Measurements from ENCODE around the gene FYTTD1. TPM values are rescaled to one million over a fixed set of nuclear protein-coding genes. Genes with fewer than 3 reads are reported as not detected.

Gene FYTTD1
- total RNA-seq, 1 donor = 40.2 TPM

DNA sequence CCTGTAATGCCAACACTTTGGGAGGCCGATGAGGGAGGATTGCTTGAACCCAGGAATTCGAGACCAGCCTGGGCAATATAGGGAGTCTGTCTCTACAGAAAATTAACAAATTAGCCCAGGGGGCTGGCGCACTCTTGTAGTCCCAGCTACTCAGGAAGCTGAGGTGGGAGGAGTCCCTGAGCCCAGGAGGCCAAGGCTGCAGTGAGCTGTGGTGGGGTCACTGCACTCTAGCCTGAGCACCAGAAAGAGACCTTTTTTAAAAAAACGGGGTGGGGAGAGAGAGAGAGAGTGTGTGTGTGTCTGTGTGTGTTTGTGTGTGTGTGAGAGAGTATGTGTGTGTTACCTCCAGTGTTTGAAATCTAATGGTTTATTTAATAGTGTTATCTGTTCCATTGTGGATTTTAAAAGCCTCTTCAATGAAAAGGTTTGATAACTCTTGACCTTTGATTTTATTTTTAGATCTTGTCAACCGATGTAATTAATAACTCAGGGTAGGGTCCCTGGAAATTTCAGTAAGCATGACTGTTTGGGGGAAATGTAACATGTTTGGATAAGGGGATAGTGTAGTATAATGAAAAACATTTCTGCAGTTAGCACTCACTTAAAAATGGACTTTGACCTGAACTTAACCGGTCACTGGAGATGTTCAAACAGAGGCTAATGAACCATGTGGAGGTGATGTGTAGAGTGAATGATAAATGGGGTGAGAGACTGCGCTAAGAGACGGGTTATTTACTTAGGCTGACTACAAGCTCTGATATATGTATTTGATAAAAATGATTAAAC, 71.1 kb downstream of the FYTTD1 start:
- TF ChIP-seq, protein P1, sequence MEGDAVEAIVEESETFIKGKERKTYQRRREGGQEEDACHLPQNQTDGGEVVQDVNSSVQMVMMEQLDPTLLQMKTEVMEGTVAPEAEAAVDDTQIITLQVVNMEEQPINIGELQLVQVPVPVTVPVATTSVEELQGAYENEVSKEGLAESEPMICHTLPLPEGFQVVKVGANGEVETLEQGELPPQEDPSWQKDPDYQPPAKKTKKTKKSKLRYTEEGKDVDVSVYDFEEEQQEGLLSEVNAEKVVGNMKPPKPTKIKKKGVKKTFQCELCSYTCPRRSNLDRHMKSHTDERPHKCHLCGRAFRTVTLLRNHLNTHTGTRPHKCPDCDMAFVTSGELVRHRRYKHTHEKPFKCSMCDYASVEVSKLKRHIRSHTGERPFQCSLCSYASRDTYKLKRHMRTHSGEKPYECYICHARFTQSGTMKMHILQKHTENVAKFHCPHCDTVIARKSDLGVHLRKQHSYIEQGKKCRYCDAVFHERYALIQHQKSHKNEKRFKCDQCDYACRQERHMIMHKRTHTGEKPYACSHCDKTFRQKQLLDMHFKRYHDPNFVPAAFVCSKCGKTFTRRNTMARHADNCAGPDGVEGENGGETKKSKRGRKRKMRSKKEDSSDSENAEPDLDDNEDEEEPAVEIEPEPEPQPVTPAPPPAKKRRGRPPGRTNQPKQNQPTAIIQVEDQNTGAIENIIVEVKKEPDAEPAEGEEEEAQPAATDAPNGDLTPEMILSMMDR (IDR thresholded peaks at IDR 0.05; ENCODE audit: insufficient read depth, low read length) = no peak
- no peak for DNase-seq (ENCODE audit: low read depth)
- no peak overlapping the region for H3K4me3 ChIP-seq (ENCODE audit: low read depth, low read length)

DNA sequence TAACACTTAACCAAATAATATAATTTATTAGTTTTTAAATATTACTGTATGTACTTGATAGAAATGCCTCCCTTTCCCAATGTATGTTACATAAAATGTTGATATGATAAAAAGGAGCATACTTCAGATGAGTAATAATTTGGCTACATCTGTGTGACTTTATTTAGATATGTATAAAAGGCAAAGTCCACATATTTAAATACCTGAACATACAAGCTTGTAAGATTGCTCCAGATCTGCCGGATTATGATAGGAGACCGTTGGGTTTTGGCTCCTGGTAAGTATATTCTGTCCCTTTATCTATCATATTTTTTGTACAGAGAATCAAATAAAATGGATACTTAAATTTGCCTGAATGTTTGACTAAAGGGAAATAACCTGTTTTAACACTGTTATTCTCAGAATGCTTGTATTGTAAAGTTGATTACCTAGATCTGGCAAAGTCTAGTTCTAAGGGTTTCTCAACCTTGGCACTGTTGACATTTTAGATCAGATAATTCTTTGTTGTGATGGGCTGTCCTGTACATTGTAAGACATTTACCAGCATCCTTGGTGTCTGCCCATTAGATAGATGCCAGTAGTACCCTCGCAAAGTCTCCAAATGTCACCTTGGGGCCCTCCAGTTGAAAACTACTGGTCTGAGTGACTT, 79.8 kb downstream of the FYTTD1 start:
- no peak overlapping the region for H3K4me3 ChIP-seq (ENCODE audit: low read depth, low read length)
- TF ChIP-seq, protein P1 (IDR thresholded peaks at IDR 0.05; ENCODE audit: insufficient read depth, low read length) = no peak
- DNase-seq (ENCODE audit: low read depth) = no peak

DNA sequence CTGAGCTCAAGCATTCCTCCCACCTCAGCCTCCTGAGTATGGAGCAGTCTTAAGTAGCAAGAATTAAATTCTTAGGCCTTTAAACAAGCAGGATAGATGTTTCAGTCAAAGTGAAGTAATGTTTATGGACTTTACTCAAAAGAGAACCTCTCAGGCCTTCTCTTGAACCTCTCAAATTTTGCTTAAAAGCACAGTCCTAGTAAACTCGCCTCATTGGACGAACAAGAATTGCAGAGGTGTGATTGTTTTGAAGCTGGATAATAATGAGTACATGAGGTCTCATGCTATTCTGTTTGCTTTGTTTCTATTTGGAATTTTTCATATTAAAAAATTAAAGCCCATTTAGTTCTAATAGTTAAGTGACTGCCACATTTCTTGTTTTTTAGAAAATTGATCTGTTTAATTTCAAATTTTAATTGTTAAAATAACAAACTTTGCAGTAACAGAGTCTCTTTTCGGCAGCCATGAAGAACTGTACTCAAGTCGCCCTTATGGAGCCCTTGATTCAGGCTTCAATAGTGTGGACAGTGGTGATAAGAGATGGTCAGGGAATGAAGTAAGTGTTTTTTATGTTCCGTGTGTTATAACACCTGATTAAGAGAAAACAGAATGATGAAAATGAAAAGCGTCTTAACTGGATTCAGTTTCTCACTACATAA, 80.8 kb downstream of the FYTTD1 start:
- TF ChIP-seq, protein P1 (IDR thresholded peaks at IDR 0.05; ENCODE audit: insufficient read depth, low read length) = no peak
- no peak for DNase-seq (ENCODE audit: low read depth)
- no peak overlapping the region for H3K4me3 ChIP-seq (ENCODE audit: low read depth, low read length)

DNA sequence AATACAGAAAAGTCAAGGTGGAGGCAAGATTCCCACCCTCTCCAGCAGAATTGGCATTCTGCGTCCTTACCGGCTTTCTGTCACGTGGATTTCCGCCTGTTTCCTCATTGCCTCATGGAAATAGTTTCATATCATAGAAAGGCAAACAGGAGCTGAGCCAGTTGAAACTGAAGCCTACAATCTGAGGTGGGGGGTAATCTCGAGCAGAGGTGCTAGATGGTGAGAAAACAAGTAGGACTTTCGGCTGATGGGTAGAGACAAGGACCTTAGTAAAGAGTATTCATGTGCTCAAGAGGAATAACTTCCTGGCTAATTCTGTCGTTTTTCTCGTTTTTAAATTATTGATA, 81.3 kb downstream of the FYTTD1 start:
- no peak for DNase-seq (ENCODE audit: low read depth)

DNA sequence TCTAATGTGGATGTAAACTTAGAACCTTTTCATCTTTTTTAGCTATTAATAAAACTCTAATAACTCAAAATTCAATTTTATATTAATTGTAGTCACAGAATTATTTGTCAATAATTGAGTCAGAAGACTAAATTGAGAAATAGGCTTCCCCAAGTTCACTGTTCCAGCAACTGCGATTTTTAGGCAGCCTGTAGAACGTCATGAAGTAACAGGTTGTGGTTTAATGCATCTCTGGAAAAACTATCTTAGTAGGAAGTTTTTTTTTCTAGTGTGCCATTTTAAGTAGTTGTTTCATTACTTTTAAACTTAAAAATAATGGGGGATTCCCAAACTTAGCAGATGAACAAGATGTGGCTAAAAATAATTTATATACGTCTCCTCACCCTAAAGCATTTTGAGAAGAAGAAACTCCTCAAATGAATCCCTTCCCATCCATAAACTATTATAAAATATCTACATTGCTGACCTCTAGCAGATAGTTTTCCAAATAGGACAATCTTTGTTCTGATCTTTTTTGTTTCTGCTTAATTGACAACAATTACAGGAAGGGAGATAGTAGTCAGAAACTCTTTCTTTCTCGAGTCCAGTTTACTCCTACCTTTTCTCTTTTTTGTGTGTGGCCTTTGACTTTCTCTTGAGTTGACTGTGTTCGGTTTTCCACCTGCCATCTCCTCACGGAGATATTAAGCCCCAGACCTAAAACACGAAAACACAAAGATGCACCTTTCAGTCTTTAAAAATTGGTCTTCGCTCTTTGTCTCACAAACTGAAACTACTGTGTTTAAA, 84.4 kb downstream of the FYTTD1 start:
- TF ChIP-seq, protein P1 (IDR thresholded peaks at IDR 0.05; ENCODE audit: insufficient read depth, low read length) = no peak

More for the DNA sequence above, 81.3 kb downstream of the FYTTD1 start:
- no peak overlapping the region for H3K4me3 ChIP-seq (ENCODE audit: low read depth, low read length)
- TF ChIP-seq, protein P1 (IDR thresholded peaks at IDR 0.05; ENCODE audit: insufficient read depth, low read length) = no peak

DNA sequence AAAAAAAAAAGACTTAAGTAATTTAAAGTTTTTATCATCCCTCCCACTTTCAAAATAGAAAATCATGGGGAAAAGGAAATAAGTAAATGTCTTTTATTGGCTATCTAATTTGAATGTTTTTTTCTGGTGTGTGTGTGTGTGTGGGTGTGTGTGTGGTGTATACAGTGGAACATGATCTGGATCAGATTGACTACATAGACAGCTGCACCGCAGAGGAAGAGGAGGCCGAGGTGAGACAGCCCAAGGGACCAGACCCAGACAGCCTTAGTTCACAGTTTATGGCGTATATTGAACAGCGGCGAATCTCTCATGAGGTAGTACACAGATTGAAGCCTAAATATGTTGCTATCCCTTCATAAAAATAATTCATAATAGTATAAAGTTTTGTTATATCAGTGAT, 85.8 kb downstream of the FYTTD1 start:
- no peak overlapping the region for H3K4me3 ChIP-seq (ENCODE audit: low read depth, low read length)
- no peak for DNase-seq (ENCODE audit: low read depth)
- TF ChIP-seq, protein P1 (IDR thresholded peaks at IDR 0.05; ENCODE audit: insufficient read depth, low read length) = no peak

More for the DNA sequence above, 84.4 kb downstream of the FYTTD1 start:
- no peak for DNase-seq (ENCODE audit: low read depth)
- H3K4me3 ChIP-seq (ENCODE audit: low read depth, low read length) = no peak overlapping the region

All from fibroblast of the aortic adventitia (primary cell).